Uterus (tissue), 2 donors: ENCODE results near the gene NAB2.
A peak's percentile ranks its signal among the peaks of the same experiment; 100 is the strongest.

Experiments used
- CTCF ChIP-seq, 4 experiments: fragments of 200-600 bp in 2 of 4; fragments of 450-650 bp in 2 of 4; sonication (generic) in 2 of 4; IDR thresholded peaks; one replicate each; pipeline ENCODE4 v1.5.1; 2016 to 2019; ENCODE audit warnings: antibody characterized with exemption in 4 of 4, mild to moderate bottlenecking in 2 of 4, moderate library complexity in 1 of 4
- POLR2A ChIP-seq, 2 donors: fragments of 450-650 bp; IDR thresholded peaks; one replicate each; pipeline ENCODE4 v1.6.1; 2016; ENCODE audit warnings: antibody characterized with exemption in 2 of 2, mild to moderate bottlenecking in 1 of 2, moderate library complexity in 1 of 2

DNA sequence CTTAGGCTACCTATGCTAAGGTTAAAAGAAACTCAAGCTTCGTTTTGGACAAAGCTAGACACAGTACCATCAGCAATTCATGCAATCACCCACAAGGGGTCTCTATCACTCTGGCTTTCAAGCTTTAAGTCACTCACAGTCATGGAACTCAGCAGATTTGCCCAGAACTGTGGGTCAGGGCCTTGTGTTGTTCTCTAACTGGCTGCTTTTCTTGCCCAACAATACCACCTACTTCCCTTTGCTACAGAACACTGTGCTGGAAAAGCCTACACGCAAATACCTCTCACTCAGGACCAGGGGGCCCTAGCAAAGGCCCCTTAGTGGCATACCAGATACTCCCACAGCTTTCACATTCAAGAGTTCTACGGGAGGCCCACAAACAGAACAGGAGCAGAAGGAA, 19.4 kb upstream of the NAB2 start:
- TF ChIP-seq CTCF (IDR thresholded peaks at IDR 0.05), result peak; percentile 84 to 99 (median 92)
- peak in 1 of 2 donors; percentile 24 for TF ChIP-seq POLR2A (IDR thresholded peaks at IDR 0.05)
